ENCODE data around the gene RPP30.
A peak's percentile ranks its signal among the peaks of the same experiment; 100 is the strongest.
"Not testable (repeated sequence)": the region's sequence is repeated elsewhere in the genome, so short reads cannot be mapped to it uniquely, and the experiment has no call there.

The RPP30 gene

GRCh38 chr10:90866050-90866598, 5.7 kb upstream of the RPP30 start:
- no peak for DNase-seq (ENCODE audit: low read depth, low spot score)
- no peak overlapping the region for H3K27ac ChIP-seq

DNA sequence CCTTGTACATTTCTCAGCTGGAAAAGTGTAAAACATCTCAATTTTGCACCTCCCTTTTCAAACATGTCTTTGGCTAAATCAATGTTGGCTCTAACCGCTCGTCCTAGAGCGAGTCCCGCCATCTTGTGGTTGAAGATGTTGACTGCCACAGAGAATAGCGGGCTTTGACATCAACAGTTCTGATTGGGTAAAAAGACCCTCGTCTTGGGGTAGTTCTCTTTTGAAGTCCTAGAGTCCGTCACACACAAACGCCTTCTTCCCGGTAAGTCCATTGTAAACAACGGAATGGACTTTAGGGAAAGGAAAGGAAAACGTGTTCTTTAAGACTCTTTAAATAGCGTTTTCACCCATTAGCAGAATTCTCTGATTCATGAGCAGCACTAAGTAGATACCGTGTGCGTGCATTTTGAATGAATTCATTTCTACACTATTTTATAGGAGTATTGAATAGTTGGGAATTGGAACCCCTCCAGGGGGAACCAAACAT, 452 bp upstream of the RPP30 start:
- DNase-seq (ENCODE audit: low read depth, low spot score), result no peak
- peak overlapping the region; percentile 35 for H3K27ac ChIP-seq

DNA sequence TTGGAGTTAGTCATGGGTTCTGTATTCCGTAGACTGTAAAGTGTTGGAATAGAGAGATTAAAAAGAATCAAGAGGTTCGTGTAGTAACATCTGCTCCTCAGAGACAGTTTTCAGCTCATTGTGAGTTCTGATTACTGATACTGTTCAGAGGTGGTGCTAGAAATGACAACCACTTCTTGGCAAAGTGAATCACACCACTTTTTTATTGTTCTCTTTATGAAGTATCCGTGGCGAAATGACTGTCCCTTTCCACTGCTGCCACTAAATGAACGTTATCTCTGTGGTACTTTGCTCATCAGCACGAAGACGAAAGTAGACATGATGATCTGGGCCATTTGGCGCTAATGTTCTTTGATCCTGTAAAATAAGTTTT, 860 bp downstream of the RPP30 start:
- no peak overlapping the region for H3K27ac ChIP-seq
- DNase-seq (ENCODE audit: low read depth, low spot score), result no peak

DNA sequence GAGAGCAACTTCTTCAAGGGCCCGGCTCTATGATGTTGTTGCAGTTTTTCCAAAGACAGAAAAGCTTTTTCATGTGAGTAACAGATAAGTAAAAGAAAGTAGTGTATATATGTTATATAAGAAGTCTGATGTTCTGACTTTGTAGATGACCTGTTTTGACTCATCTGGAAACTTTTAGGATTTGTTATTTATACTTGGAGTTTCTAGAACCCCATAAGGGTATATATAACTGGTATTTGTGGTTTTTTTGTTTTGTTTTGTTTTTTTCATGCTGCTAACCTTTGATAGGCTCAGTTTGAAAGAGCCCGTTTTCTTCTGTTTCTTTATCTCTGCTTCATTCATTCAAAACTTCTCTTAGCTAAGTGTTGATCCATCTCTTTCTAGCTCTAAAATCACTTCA, 7.3 kb downstream of the RPP30 start:
- no peak for DNase-seq (ENCODE audit: low read depth, low spot score)
- no peak overlapping the region for H3K27ac ChIP-seq

- not testable (repeated sequence) for DNase-seq (ENCODE audit: low read depth, low spot score); H3K27ac ChIP-seq
Observed at GRCh38 chr10:90880059-90880719, 8.4 kb downstream of the RPP30 start.

DNA sequence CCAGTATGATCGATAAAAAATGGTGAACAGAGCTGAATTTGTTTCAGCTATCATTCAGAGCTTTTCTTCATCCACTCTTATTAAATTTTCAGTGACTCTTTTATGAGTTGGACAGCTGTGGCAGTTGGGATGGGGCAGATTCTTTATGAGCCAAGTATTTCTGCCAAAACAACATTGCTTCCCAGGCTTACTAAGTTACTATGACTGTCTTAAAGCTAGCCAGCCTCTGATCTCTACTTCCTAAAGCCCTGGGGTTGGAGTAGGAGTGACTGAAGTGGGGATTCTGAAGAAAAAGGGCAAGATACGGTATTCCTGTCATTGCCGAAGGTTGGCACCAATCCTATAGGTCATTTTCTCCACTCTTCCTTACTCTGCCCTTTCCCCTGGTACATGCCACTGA, 12.7 kb downstream of the RPP30 start:
- H3K27ac ChIP-seq, result no peak overlapping the region
- DNase-seq (ENCODE audit: low read depth, low spot score), result no peak

GRCh38 chr10:90885176-90885575, 13.4 kb downstream of the RPP30 start:
- H3K27ac ChIP-seq, result no peak overlapping the region
- no peak for DNase-seq (ENCODE audit: low read depth, low spot score)

GRCh38 chr10:90887555-90887954, 15.8 kb downstream of the RPP30 start:
- DNase-seq (ENCODE audit: low read depth, low spot score), result no peak
- no peak overlapping the region for H3K27ac ChIP-seq

DNA sequence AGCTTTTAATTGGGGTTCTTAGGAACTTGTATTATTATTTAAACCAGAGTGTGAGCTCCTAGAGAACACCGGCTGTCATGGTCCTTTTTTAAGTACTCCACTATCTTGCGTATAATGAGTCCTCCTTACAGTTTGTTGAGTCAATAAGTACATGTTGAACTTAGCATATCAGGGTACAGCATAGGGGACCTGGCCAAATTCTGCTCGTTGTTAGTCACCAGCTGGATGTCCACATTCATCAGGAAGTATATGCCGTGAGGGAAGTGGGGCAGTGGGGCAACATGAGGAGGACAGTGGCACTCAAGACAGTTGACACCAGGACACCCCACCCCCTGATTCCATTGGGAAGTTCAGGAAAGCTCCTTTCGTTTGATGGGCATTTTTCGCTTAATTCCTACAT, 16.6 kb downstream of the RPP30 start:
- DNase-seq (ENCODE audit: low read depth, low spot score), result no peak
- no peak overlapping the region for H3K27ac ChIP-seq

GRCh38 chr10:90889636-90890035, 17.9 kb downstream of the RPP30 start:
- DNase-seq (ENCODE audit: low read depth, low spot score), result no peak

DNA sequence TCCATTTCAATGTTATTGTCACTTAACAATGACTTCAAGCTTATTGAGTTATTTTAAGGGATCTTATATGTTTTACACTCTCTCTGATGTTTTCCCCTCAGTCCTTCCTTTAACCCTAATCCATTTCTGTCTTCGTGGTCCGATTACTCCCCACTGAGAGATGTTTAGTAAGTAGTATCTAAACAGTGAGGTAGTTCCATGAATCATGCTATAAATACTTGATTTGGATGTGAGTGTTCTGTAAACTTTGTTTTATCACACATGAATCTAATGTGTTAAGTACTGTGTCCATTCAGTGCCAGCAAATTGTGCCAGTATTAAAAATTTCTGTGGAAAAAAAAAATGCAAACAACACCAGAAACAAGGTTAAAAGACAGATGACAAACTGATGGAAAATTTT, 18.6 kb downstream of the RPP30 start:
- DNase-seq (ENCODE audit: low read depth, low spot score), result no peak
- H3K27ac ChIP-seq, result no peak overlapping the region

More at GRCh38 chr10:90889636-90890035, 17.9 kb downstream of the RPP30 start:
- no peak overlapping the region for H3K27ac ChIP-seq

DNA sequence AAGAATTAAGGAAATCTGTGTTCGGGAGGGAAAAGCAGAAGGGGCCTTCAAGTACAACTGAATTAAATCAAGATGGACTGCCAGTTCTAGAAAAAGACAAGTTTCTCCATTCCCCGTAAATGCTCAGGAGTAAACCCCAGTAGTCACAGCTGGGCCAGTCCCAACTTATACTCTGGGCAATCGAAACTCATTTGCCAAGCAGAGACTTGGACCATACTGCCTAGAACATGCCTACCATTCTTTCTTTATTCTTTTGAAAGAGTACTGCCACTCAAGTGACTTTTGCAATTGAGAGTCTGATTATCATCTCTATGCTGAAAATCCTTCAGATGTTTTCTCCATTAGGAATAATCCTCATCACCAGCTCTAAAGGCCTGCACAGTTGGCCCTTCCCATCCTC, 21.4 kb downstream of the RPP30 start:
- H3K27ac ChIP-seq, result no peak overlapping the region
- DNase-seq (ENCODE audit: low read depth, low spot score), result no peak

- not testable (repeated sequence) for H3K27ac ChIP-seq
Observed at GRCh38 chr10:90896916-90897315, 25.1 kb downstream of the RPP30 start.

DNA sequence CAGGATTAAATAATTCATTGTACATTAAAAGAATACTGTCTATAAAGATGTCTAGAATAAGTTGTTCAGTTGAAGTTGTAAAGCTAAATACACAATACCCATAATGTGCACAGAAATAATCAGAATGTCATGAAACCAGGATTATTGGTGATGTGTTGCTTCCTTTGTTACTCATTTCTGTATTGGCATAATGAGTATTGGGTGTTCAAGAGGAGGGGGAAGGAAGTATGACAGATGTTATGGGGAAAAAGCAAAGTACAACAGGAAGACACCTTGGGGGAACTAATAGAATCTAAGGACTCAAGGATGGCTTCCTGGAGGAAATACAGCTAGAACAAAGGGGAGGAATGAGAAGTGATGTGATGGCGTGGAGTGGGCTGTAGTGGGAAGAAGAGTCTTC, 34.2 kb downstream of the RPP30 start:
- no peak overlapping the region for H3K27ac ChIP-seq
- no peak for DNase-seq (ENCODE audit: low read depth, low spot score)

More at GRCh38 chr10:90896916-90897315, 25.1 kb downstream of the RPP30 start:
- not testable (repeated sequence) for DNase-seq (ENCODE audit: low read depth, low spot score)

GRCh38 chr10:90906596-90906995, 34.8 kb downstream of the RPP30 start:
- DNase-seq (ENCODE audit: low read depth, low spot score), result no peak
- no peak overlapping the region for H3K27ac ChIP-seq

DNA sequence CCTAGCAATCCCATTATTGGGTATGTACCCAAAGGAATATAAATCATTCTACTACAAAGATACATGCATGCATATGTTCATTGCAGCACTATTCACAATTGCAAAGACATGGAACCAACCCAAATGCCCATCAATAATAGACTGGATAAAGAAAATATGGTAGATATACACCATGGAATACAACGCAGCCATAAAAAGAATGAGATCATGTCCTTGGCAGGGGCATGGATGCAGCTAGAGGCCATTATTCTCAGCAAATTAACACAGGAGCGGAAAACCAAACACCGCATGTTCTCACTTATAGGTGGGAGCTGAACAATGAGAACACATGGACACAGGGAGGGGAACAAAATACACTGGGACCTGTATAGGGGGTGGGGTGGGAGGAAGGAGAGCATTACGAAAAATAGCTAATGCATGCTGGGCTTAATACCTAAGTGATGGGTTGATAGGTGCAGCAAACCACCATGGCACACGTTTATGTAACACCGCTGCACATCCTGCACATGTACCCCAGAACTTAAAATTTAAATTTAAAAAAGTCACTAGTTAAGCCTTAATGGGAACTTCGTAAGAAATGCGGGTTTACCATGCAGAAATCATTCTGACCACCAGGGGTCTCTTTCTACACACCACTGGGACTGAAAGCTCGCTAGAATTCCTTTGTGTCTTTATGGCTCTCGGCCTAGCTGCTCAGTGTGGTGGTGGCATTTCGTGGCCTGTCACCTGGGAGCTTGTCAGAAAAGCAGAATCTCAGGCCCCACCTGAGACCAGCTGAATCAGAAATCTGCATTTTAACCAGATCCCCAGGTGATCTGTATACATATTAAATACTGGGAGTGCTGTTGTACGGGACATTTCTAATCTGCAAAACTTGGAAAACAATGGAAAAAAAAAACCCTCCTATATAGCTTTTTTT, 39.6 kb downstream of the RPP30 start:
- H3K27ac ChIP-seq, result peak overlapping the region; percentile 2
- no peak for DNase-seq (ENCODE audit: low read depth, low spot score)

- no peak for DNase-seq (ENCODE audit: low read depth, low spot score)
- H3K27ac ChIP-seq, result peak overlapping the region; percentile 2
Observed at GRCh38 chr10:90912174-90912573, 40.4 kb downstream of the RPP30 start.

- DNase-seq (ENCODE audit: low read depth, low spot score), result no peak
- H3K27ac ChIP-seq, result no peak overlapping the region
Observed at GRCh38 chr10:90912854-90913479, 41.2 kb downstream of the RPP30 start.

DNA sequence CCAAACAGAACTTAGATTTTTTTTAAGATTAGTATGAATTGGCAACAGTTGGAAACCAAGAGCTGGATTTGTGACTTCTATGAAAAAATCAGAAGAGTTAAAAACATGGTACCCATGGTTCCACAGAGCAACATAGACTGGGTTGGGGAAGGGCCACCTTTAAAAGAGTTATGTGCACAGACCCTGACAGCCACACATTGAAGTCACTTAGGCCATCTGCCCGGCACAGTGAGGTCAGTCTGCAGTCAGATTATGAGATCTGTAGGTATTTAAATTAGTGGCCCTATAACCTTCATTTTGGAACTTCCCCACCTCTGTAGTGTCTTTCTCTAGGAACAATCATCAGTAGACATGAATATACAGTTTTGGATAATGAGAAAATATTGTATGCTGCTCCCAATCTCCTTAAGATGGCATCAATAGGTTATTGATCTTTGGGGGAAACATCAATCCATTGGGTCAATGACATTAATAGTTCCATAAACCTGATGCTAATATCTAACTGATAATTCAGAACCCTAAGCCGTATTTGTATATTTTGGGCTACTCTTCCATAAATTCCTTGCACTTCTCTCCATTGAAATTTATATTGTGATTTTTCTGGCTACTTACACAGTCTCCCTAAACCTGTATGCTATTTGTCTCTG, 42.1 kb downstream of the RPP30 start:
- H3K27ac ChIP-seq, result no peak overlapping the region
- no peak for DNase-seq (ENCODE audit: low read depth, low spot score)
